Measurements from ENCODE around the gene MNT. TPM values are rescaled to one million over a fixed set of nuclear protein-coding genes. Genes with fewer than 3 reads are reported as not detected.

The MNT gene
- total RNA-seq, 2 experiments from 2014 or later, result 24.2 to 31.1 TPM

DNA sequence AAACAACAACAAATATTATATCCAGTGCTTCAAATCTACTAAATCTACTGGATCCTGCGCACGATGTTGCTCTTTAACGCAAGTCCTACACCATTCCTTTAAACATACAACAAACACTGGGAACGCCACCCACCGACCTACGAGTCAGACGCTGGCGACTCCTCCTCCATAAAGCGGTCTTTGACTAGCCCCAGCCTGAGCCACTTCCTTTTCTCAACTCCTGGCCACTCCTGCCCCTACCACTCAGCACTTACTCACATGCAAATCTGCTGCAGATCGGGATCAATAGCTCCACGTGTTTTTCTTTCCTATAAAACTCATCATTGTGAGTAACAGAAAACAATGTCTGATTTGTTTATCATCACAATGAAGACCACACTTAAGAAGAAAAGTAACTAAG, 32.8 kb upstream of the MNT start:
- H3K27ac Mint-ChIP-seq, result no peak overlapping the region

DNA sequence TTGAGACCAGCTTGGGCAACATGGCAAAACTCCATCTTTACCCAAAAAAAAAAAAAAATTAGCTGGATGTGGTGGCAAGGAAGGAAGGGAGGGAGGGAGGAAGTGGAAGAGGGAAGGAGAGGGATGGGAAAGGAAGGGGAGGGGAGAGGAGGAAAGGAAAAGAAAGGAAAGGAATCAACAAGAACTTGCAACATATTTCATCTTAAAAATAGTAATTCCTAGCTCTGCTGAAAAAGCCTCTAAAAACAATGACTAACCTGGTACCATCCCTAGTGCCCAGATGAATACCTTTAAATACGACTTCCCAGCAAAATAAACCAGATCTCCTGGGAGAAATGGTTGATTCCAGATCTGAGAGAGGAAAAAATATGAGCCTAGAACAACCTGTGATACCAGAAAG, 27.1 kb upstream of the MNT start:
- no peak overlapping the region for H3K27ac Mint-ChIP-seq
- H3K4me3 Mint-ChIP-seq, result no peak overlapping the region
- ChIA-PET POLR2A (no interaction called here), CTCF (interaction anchor here (2.8 kb wide), 1 partner anchor 12 kb away, joined by 13 read pairs; no protein-coding TSS in a partner anchor)
- H3K4me1 Mint-ChIP-seq, result no peaks in the 10 kb centered on the region
- no peaks in the 10 kb centered on the region for H3K27me3 Mint-ChIP-seq
- no peaks in the 10 kb centered on the region for H3K9me3 Mint-ChIP-seq
- no peak for DNase-seq
- no peaks in the 10 kb centered on the region for H3K36me3 Mint-ChIP-seq (ENCODE audit: low read depth)

More for the DNA sequence above, 32.8 kb upstream of the MNT start:
- CTCF ChIA-PET, result interaction anchor here (1.6 kb wide), 2 partner anchors 17 to 51 kb away, joined by 4 to 6 read pairs; no protein-coding TSS in a partner anchor
- no peak for DNase-seq
- POLR2A ChIA-PET, result no interaction called here
- H3K36me3 Mint-ChIP-seq (ENCODE audit: low read depth), result peaks cover 11% of the 10 kb centered on the region
- no peak overlapping the region for H3K4me3 Mint-ChIP-seq
- no peaks in the 10 kb centered on the region for H3K27me3 Mint-ChIP-seq
- H3K4me1 Mint-ChIP-seq, result no peaks in the 10 kb centered on the region
- no peaks in the 10 kb centered on the region for H3K9me3 Mint-ChIP-seq

DNA sequence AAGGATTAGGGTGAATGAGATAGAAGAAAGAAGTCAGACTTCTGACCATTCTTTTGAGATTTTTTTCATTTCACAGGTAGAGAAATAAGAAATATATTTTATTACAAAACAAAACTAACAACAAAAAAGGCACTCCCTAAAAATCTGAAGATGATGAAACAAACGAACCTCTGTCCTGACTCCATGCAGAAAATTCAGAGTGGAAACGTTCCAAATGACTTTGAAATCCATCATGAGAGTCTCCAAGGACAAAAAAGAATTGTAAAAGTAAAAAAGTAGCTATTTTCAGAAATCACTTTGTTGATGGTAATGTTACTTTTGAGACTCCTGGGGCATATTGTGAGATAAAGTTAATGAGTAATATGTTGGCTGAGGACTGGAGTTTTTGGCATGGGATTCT, 26.4 kb upstream of the MNT start:
- Mint-ChIP-seq H3K9me3 (no peaks in the 10 kb centered on the region), H3K27ac (no peak overlapping the region), H3K4me1 (no peaks in the 10 kb centered on the region), H3K4me3 (no peak overlapping the region), H3K27me3 (no peaks in the 10 kb centered on the region), H3K36me3 (ENCODE audit: low read depth) (no peaks in the 10 kb centered on the region)
- no peak for DNase-seq
- POLR2A ChIA-PET, result no interaction called here
- CTCF ChIA-PET, result interaction anchor here (0.6 to 2.8 kb wide), 2 partner anchors 11 to 44 kb away, joined by 3 to 13 read pairs; no protein-coding TSS in a partner anchor

DNA sequence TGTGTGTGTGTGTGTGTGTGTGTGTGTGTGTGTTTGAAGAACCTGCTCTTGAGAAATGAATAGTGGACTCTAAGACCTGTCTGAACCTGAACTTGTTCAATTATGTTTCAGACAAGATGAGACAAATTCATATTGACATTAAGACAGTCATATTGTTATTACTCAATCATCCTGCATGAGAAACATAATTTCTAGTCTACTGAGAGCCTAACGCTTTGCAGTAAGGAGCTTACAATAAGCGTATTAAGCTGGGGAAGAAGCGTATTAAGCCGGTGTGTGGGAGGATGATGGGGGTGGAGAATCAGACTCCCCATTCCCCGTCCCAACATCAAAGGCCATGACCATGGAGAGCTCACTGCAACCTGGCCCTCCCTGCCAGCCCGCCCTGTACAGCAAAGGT, 22.4 kb upstream of the MNT start:
- no peak overlapping the region for H3K27ac Mint-ChIP-seq
- ChIA-PET CTCF (interaction anchor here (0.9 to 1.0 kb wide), 3 partner anchors 16 to 38 kb away, joined by 3 read pairs; no protein-coding TSS in a partner anchor), POLR2A (no interaction called here)
- H3K9me3 Mint-ChIP-seq, result no peaks in the 10 kb centered on the region
- H3K4me1 Mint-ChIP-seq, result no peaks in the 10 kb centered on the region
- H3K4me3 Mint-ChIP-seq, result no peak overlapping the region
- H3K36me3 Mint-ChIP-seq (ENCODE audit: low read depth), result peaks cover 2% of the 10 kb centered on the region
- DNase-seq, result no peak
- no peaks in the 10 kb centered on the region for H3K27me3 Mint-ChIP-seq

DNA sequence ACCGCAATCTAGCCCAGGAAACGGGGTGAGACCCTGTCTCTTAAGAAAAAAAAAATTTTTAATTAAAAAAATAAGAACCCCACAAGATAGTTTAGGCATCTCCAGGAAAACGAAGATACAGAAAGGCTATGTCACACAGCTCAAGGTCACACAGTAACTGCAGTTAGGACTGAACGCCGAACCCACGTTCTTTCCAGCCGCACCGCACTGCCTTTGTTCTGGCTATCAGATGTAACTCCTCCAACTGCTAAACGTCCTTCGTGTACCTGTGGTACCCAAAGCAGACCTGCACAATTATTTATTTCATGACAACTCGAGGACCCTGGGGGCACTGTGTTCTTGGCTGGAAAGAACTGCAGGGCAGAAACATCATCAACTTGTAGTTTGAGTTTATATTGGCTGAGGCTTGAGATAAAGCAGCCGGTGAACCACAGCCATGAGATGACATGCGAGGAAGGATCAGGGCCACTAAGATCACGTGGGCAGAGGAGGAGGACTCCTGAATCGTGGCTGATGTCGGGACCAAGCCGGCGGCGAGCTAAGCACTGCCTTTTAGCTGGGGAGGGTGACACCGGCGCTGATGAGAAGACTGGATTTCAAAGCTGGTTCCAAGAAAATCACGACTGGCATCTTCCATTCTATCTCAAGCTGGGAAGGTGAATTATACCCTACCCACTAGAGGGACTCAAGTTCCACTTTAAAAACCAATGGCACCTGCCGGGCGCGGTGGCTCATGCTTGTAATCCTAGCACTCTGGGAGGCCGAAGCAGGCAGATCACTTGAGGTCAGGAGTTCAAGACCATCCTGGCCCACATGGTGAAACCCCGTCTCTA, 20.7 kb upstream of the MNT start:
- Mint-ChIP-seq H3K27me3 (no peaks in the 10 kb centered on the region), H3K9me3 (no peaks in the 10 kb centered on the region), H3K4me1 (no peaks in the 10 kb centered on the region), H3K36me3 (ENCODE audit: low read depth) (peaks cover 2% of the 10 kb centered on the region), H3K27ac (no peak overlapping the region), H3K4me3 (no peak overlapping the region)
- ChIA-PET POLR2A (no interaction called here), CTCF (interaction anchor here (0.9 to 1.4 kb wide), 2 partner anchors 14 to 39 kb away, joined by 3 to 4 read pairs; no protein-coding TSS in a partner anchor)
- DNase-seq, result no peak

DNA sequence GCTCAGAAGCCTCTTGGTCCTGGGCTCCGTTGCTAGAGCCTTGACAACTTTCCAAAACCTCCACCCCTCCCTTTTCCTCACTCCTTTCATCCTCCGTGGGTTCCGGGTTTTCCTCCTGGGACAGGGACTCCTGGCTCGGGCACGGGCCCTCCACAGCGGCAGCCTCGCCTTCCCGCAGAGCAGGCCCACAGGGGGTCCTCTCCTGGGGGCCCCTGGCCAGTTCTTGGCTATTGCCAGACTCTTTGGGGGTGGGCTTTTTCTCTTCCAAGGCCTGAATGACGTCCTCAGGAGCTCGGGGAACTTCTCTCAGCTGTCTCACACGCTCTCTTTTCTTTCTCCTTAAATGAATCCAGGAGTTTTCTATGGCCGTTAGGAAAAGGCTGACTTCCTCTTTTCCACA, 19.3 kb upstream of the MNT start:
- no peak overlapping the region for H3K4me3 Mint-ChIP-seq
- H3K27me3 Mint-ChIP-seq, result no peaks in the 10 kb centered on the region
- peak overlapping the region; percentile 54 for H3K27ac Mint-ChIP-seq
- ChIA-PET POLR2A (no interaction called here), CTCF (interaction anchor here (6.7 kb wide), 1 partner anchor 37 kb away, joined by 131 read pairs; no protein-coding TSS in a partner anchor)
- DNase-seq, result no peak
- no peaks in the 10 kb centered on the region for H3K9me3 Mint-ChIP-seq
- peaks cover 2% of the 10 kb centered on the region for H3K36me3 Mint-ChIP-seq (ENCODE audit: low read depth)
- no peaks in the 10 kb centered on the region for H3K4me1 Mint-ChIP-seq

DNA sequence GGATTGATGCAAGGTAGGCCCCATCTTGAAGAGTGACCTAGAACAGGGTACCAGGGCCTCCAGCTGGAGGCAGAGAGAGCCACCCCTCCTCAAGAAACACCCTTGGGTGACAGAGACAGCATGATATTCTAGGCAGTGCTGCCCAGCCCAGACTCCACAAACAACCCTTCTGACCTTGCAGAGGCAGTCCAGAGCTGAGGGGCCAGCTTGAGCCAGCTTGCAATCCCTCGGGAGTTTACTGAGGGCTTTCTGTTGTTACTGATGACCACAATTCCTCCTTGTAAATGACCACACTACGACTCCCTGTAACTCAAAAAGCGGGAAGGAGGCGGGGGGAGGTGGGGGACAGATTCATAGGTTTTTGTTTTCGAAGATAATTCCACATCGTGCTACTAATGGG, 18.6 kb upstream of the MNT start:
- CTCF ChIA-PET, result interaction anchor here (0.9 to 6.7 kb wide), 4 partner anchors 12 to 50 kb away, joined by 3 to 131 read pairs (median 3); no protein-coding TSS in a partner anchor
- POLR2A ChIA-PET, result no interaction called here
- Mint-ChIP-seq H3K4me1 (no peaks in the 10 kb centered on the region), H3K27ac (peak overlapping the region; percentile 54), H3K9me3 (no peaks in the 10 kb centered on the region), H3K4me3 (no peak overlapping the region), H3K36me3 (ENCODE audit: low read depth) (peaks cover 2% of the 10 kb centered on the region), H3K27me3 (no peaks in the 10 kb centered on the region)
- no peak for DNase-seq

DNA sequence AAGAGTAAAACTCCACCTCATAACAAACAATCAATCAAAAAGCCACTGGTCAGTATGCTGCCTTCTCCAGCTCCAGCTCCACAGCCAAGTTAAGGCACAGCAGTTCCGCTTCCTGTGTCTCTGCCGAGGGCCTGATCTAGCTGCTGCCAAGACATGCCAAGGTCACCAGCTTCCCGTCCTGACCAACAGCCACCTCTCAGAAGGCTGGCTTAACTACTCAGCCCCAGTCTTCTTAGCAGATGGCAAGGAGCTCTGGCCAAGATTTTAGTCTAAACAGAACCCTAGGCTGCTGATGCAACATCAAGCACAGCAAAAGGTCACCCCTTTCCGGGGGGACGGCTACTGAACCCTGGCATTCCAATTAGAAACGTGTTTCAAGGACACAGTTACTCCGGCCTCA, 17.7 kb upstream of the MNT start:
- ChIA-PET CTCF (interaction anchor here (0.5 to 6.7 kb wide), 7 partner anchors 12 to 315 kb away, joined by 3 to 131 read pairs (median 3); no protein-coding TSS in a partner anchor), POLR2A (no interaction called here)
- no peaks in the 10 kb centered on the region for H3K9me3 Mint-ChIP-seq
- H3K36me3 Mint-ChIP-seq (ENCODE audit: low read depth), result peaks cover 2% of the 10 kb centered on the region
- H3K4me1 Mint-ChIP-seq, result no peaks in the 10 kb centered on the region
- no peaks in the 10 kb centered on the region for H3K27me3 Mint-ChIP-seq
- H3K4me3 Mint-ChIP-seq, result no peak overlapping the region
- no peak for DNase-seq
- H3K27ac Mint-ChIP-seq, result no peak overlapping the region

DNA sequence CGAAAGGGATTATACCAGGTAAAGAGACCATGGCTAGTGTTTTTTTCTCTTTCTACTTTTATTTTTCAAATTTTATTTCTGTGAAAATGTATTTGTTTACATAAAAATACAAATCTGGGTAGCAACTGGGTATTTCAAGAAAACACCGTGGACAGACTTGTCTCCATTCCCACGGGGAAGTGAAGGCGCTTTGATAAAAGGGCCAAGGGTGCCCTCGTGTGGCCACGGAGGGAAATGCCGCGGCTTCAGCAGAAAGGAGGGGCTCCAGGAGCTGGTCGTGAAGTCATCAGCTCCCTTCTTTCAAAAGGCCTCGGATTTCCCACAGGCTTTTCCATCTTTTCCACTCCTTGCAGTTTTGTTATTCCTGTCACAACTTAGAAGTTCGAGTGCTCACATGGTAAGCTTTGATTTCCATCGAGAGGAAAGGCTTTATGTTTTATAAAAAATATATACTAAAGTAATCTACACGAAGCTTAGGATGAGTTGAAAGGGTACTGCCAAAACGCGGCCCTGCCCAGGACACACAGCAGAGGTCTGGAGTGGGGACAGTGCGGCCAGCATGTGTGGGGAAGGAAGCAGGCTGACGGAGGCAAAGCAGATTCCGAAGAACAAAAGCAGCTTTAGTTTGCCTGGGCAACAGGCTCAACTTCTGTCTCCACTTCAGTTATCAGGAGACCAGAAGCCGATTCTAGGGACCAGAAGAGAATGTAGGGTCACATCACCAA, 15.3 kb upstream of the MNT start:
- Mint-ChIP-seq H3K4me1 (no peaks in the 10 kb centered on the region), H3K27ac (peak overlapping the region; percentile 5), H3K36me3 (ENCODE audit: low read depth) (peaks cover 2% of the 10 kb centered on the region), H3K27me3 (no peaks in the 10 kb centered on the region), H3K9me3 (no peaks in the 10 kb centered on the region), H3K4me3 (no peak overlapping the region)
- CTCF ChIA-PET, result interaction anchor here (0.7 to 6.7 kb wide), 26 partner anchors 8 to 361 kb away, joined by 3 to 131 read pairs (median 4); partner anchors contain the start of genes HIC1 and TSR1
- POLR2A ChIA-PET, result interaction anchor here (1.0 kb wide), 1 partner anchor 33 kb away, joined by 10 read pairs; no protein-coding TSS in a partner anchor
- DNase-seq, result peak; percentile 87

DNA sequence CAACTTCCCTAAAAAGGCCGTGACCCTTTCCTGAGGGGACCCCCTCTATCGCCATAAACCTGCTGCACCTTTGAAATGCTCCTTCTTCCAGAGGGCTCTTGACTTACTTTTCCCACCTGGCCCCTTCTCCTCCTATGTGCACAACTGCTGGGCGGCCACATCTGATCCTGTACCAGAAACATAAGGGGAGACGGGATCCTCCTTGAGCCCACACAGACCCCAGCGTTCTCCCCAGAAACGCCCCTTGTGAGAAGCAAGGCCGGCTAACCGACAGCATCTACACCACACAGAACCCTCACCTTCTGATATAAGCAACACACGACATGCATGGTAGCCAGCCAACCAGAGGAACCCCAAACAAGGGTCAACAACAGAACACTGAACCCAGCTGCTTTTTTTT, 14.2 kb upstream of the MNT start:
- H3K4me1 Mint-ChIP-seq, result no peaks in the 10 kb centered on the region

DNA sequence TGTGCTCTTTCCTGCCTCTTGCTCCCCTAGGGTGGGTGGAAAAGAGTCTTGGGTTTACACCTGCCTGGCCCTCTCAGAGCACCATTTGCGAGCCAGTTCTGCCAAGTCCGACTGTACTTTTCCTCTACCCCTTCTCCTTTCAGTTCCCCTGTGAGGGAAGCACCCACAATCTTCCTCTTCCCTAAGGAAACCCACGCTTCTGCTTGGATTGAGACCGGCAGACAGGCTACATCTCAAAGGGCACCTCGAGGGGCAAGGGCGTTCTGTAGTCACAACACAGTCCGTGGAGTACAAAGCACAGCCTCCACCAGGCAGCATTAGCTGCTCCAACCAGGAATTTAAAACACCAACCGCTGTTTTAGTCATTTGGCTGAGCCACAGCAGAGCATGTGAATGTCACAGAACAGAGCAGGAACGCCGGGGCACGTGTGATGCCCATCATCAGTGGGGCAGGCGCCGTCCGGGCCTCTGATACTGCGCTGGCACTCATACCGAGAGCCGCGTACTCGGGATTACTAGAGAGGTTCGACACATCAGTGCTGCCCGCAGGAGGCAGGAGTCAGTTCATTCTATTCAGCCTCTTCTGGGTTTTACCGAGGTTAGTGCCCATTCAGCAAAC, 13.7 kb upstream of the MNT start:
- H3K27me3 Mint-ChIP-seq, result no peaks in the 10 kb centered on the region
- CTCF ChIA-PET, result interaction anchor here (1.0 to 6.7 kb wide), 5 partner anchors 10 to 178 kb away, joined by 3 to 131 read pairs (median 3); partner anchors contain the start of gene PAFAH1B1
- H3K4me1 Mint-ChIP-seq, result no peaks in the 10 kb centered on the region
- no peak overlapping the region for H3K4me3 Mint-ChIP-seq
- DNase-seq, result no peak
- POLR2A ChIA-PET, result no interaction called here
- peaks cover 3% of the 10 kb centered on the region for H3K36me3 Mint-ChIP-seq (ENCODE audit: low read depth)
- no peak overlapping the region for H3K27ac Mint-ChIP-seq
- no peaks in the 10 kb centered on the region for H3K9me3 Mint-ChIP-seq

More for the DNA sequence above, 14.2 kb upstream of the MNT start:
- DNase-seq, result no peak
- no peak overlapping the region for H3K27ac Mint-ChIP-seq
- H3K4me3 Mint-ChIP-seq, result no peak overlapping the region
- ChIA-PET POLR2A (no interaction called here), CTCF (interaction anchor here (0.6 to 6.7 kb wide), 13 partner anchors 9 to 360 kb away, joined by 3 to 131 read pairs (median 8); partner anchors contain the start of gene HIC1)
- no peaks in the 10 kb centered on the region for H3K27me3 Mint-ChIP-seq
- peaks cover 5% of the 10 kb centered on the region for H3K36me3 Mint-ChIP-seq (ENCODE audit: low read depth)
- no peaks in the 10 kb centered on the region for H3K9me3 Mint-ChIP-seq

DNA sequence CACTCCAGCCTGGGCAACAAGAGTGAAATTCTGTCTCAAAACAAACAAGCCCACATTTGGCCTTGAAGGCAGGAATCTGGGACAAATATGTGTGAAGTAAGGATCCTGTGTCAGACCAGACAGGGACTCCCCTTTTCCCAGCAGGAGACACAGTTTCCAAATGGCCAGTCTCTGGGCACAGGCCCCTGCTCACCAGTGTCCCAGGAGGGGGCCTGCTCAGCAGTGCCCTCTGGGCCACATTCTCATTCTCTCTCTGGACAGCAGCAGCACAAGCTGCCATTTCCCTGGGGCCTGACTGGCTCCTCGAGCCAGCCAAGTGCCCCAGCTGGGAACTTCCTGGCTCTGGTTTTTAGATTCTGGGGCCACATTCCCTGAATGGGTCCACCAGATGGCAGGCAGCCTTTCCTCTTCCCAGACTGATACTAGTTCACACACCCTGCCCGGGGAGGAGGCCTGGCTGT, 11.7 kb upstream of the MNT start:
- Mint-ChIP-seq H3K4me1 (no peaks in the 10 kb centered on the region), H3K27ac (peak overlapping the region; percentile 50), H3K36me3 (ENCODE audit: low read depth) (peaks cover 3% of the 10 kb centered on the region), H3K9me3 (no peaks in the 10 kb centered on the region), H3K4me3 (no peak overlapping the region), H3K27me3 (no peaks in the 10 kb centered on the region)
- no peak for DNase-seq
- CTCF ChIA-PET, result interaction anchor here (1.0 to 3.9 kb wide), 3 partner anchors 20 to 37 kb away, joined by 3 to 24 read pairs (median 3); no protein-coding TSS in a partner anchor
- POLR2A ChIA-PET, result interaction anchor here (0.6 to 0.8 kb wide), 2 partner anchors 20 to 59 kb away, joined by 3 read pairs; no protein-coding TSS in a partner anchor

Measured in activated CD4-positive, alpha-beta T cell treated with anti-CD3 and anti-CD28 coated beads, Interleukin-2, amount 10 ng/mL, durations not matched to agents 7 days and 5 days (primary cell).